ENCODE results near the gene HBP1. TPM values are rescaled to one million over a fixed set of nuclear protein-coding genes. Genes with fewer than 3 reads are reported as not detected.

HBP1 gene
- total and polyA plus RNA-seq, 2 of the 8 experiments (the other 6 are each of a cell fraction or from before 2014, with no cell fraction given): 28.9 to 29.2 TPM

- TF ChIP-seq CHD7 (IDR thresholded peaks at IDR 0.05; ENCODE audit: insufficient replicate concordance, low read length) (no peak), CBX8 (IDR thresholded peaks at IDR 0.05; ENCODE audit: borderline replicate concordance, low read depth, low read length) (no peak), ATF3 (IDR thresholded peaks at IDR 0.05; ENCODE audit: insufficient read depth, low read depth, low read length) (no peak), USF2 (IDR thresholded peaks at IDR 0.05; ENCODE audit: low read length) (no peak), RAD21 (IDR thresholded peaks at IDR 0.05 in 1 of 2, conservative IDR thresholded peaks at IDR 0.05 in 1 of 2; ENCODE audit: low read depth in 2 of 2, low read length in 2 of 2) (no peak), SIN3A (conservative IDR thresholded peaks at IDR 0.05 in 1 of 2, IDR thresholded peaks at IDR 0.05 in 1 of 2; ENCODE audit: low read depth in 1 of 2, low read length in 2 of 2) (no peak)
Observed at GRCh38 chr7:107123392-107123791, 45.4 kb upstream of the HBP1 start (continued).

All from H1 (cell line).